ENCODE measurements around the gene ARSI. TPM values are rescaled to one million over a fixed set of nuclear protein-coding genes. Genes with fewer than 3 reads are reported as not detected.

ARSI gene
- total RNA-seq, 1 donor = 1.5 TPM

GRCh38 chr5:150301170-150301505 is 1.6 kb downstream of the ARSI start:
- TF ChIP-seq CTCF (IDR thresholded peaks at IDR 0.05; ENCODE audit: insufficient read depth, low read length) = no peak
- no peak overlapping the region for H3K4me3 ChIP-seq (ENCODE audit: low read depth, low read length)
- DNase-seq (ENCODE audit: low read depth) = peak; percentile 67

- H3K4me3 ChIP-seq (ENCODE audit: low read depth, low read length) = no peak overlapping the region
- DNase-seq (ENCODE audit: low read depth) = no peak
These were observed 2.1 kb downstream of the ARSI start for GRCh38 chr5:150300496-150301169.

GRCh38 chr5:150299571-150300327 is 3.0 kb downstream of the ARSI start:
- TF ChIP-seq CTCF (IDR thresholded peaks at IDR 0.05; ENCODE audit: insufficient read depth, low read length) = no peak
- no peak for DNase-seq (ENCODE audit: low read depth)
- H3K4me3 ChIP-seq (ENCODE audit: low read depth, low read length) = no peak overlapping the region

More at GRCh38 chr5:150300496-150301169, 2.1 kb downstream of the ARSI start:
- no peak for TF ChIP-seq CTCF (IDR thresholded peaks at IDR 0.05; ENCODE audit: insufficient read depth, low read length)

GRCh38 chr5:150298701-150299451 is 3.8 kb downstream of the ARSI start:
- DNase-seq (ENCODE audit: low read depth) = peak; percentile 98
- no peak overlapping the region for H3K4me3 ChIP-seq (ENCODE audit: low read depth, low read length)
- TF ChIP-seq CTCF (IDR thresholded peaks at IDR 0.05; ENCODE audit: insufficient read depth, low read length) = no peak

- DNase-seq (ENCODE audit: low read depth) = no peak
- TF ChIP-seq CTCF (IDR thresholded peaks at IDR 0.05; ENCODE audit: insufficient read depth, low read length) = no peak
- H3K4me3 ChIP-seq (ENCODE audit: low read depth, low read length) = no peak overlapping the region
These were observed 4.6 kb downstream of the ARSI start for GRCh38 chr5:150297934-150298595.

GRCh38 chr5:150297236-150297890 is 5.3 kb downstream of the ARSI start:
- H3K4me3 ChIP-seq (ENCODE audit: low read depth, low read length) = no peak overlapping the region
- no peak for DNase-seq (ENCODE audit: low read depth)
- no peak for TF ChIP-seq CTCF (IDR thresholded peaks at IDR 0.05; ENCODE audit: insufficient read depth, low read length)
